CD14-positive monocyte (primary cell): ENCODE data around the gene SYTL3. TPM values are rescaled to one million over a fixed set of nuclear protein-coding genes. Genes with fewer than 3 reads are reported as not detected.

ENCODE experiments used
- DNase-seq, 3 donors: peaks; one replicate each; pipeline ENCODE4 v3.0.0-alpha.2; 2011 to 2022
- H2AFZ ChIP-seq: 2 replicates; pipeline ENCODE4 v1.6.0; 2012; ENCODE audit warnings: mild to moderate bottlenecking, low read depth, low read length, inconsistent platforms; ENCODE audit not compliant: insufficient read depth, poor library complexity, severe bottlenecking
- H3K27ac ChIP-seq, 2 donors: 1 replicate in 1 of 2; 2 replicates in 1 of 2; pipeline ENCODE4 v1.5.1; 2012 to 2013; ENCODE audit warnings: low read length in 2 of 2, control low read depth in 1 of 2, inconsistent platforms in 1 of 2, low read depth in 1 of 2, mild to moderate bottlenecking in 1 of 2
- H3K27me3 ChIP-seq, 2 donors: one replicate each; pipeline versions ENCODE4 v1.6.0 to v1.6.1; 2011 to 2013; ENCODE audit warnings: low read length in 2 of 2; ENCODE audit not compliant: control insufficient read depth in 2 of 2, insufficient read depth in 2 of 2
- H3K36me3 ChIP-seq, 2 donors: replicated peaks in 1 of 2; 1 replicate in 1 of 2; 2 replicates in 1 of 2; pipeline versions ENCODE4 v1.5.1 to v1.6.1; 2012 to 2013; ENCODE audit warnings: low read length in 2 of 2, control low read depth in 1 of 2, inconsistent platforms in 1 of 2, mild to moderate bottlenecking in 1 of 2; ENCODE audit not compliant: insufficient read depth in 2 of 2, control insufficient read depth in 1 of 2
- H3K4me1 ChIP-seq, 2 donors: 1 replicate in 1 of 2; 2 replicates in 1 of 2; pipeline versions ENCODE4 v1.5.1 to v1.6.1; 2012 to 2013; ENCODE audit warnings: low read length in 2 of 2, control low read depth in 1 of 2, inconsistent platforms in 1 of 2, mild to moderate bottlenecking in 1 of 2, moderate library complexity in 1 of 2; ENCODE audit not compliant: insufficient read depth in 2 of 2, control insufficient read depth in 1 of 2
- H3K4me2 ChIP-seq: replicated peaks from 2 replicates; pipeline ENCODE3; 2012; ENCODE audit warnings: low read length, moderate library complexity, mild to moderate bottlenecking; ENCODE audit not compliant: poor library complexity, severe bottlenecking; ENCODE audit errors: extremely low read depth
- H3K4me3 ChIP-seq, 3 experiments: fragments of 200-600 bp in 1 of 3; sonication (generic) in 1 of 3; replicated peaks in 1 of 3; 1 replicate in 2 of 3; 2 replicates in 1 of 3; pipeline ENCODE4 v1.5.1; 2011 to 2013; ENCODE audit warnings: low read length in 3 of 3, mild to moderate bottlenecking in 3 of 3, control low read depth in 2 of 3, low read depth in 2 of 3, inconsistent platforms in 1 of 3, moderate library complexity in 1 of 3
- H3K79me2 ChIP-seq: 2 replicates; pipeline ENCODE4 v1.6.0; 2012; ENCODE audit warnings: mild to moderate bottlenecking, control low read depth, inconsistent platforms, low read length, moderate library complexity; ENCODE audit not compliant: insufficient read depth
- H3K9ac ChIP-seq: 2 replicates; pipeline ENCODE4 v1.6.0; 2017; ENCODE audit warnings: low read length, mild to moderate bottlenecking; ENCODE audit not compliant: insufficient read depth, poor library complexity, severe bottlenecking
- H3K9me3 ChIP-seq, 2 donors: replicated peaks in 1 of 2; 1 replicate in 1 of 2; 2 replicates in 1 of 2; pipeline versions ENCODE4 v1.5.1 to v1.6.1; 2012 to 2013; ENCODE audit warnings: low read length in 2 of 2, control low read depth in 1 of 2; ENCODE audit not compliant: control insufficient read depth in 1 of 2, insufficient read depth in 1 of 2
- H4K20me1 ChIP-seq: 2 replicates; pipeline ENCODE4 v1.6.0; 2012; ENCODE audit warnings: mild to moderate bottlenecking, low read length, control low read depth, moderate library complexity; ENCODE audit not compliant: insufficient read depth
- H3K27ac Mint-ChIP-seq, 7 donors: one replicate each; pipeline ENCODE4 v1.8.0; 2020; ENCODE audit warnings: mild to moderate bottlenecking in 7 of 7, mixed read lengths in 7 of 7, moderate library complexity in 6 of 7, inconsistent platforms in 2 of 7
- H3K27me3 Mint-ChIP-seq, 3 donors: one replicate each; pipeline ENCODE4 v1.8.0; 2021 to 2022; ENCODE audit warnings: low read depth in 3 of 3, mild to moderate bottlenecking in 3 of 3, mixed read lengths in 3 of 3, moderate library complexity in 3 of 3, inconsistent platforms in 1 of 3
- H3K36me3 Mint-ChIP-seq, 2 donors: one replicate each; pipeline ENCODE4 v1.8.0; 2020; ENCODE audit warnings: mixed read lengths in 2 of 2, inconsistent platforms in 1 of 2, mild to moderate bottlenecking in 1 of 2
- H3K4me1 Mint-ChIP-seq: one replicate; pipeline ENCODE4 v1.8.0; 2020; ENCODE audit warnings: mild to moderate bottlenecking, mixed read lengths
- H3K4me3 Mint-ChIP-seq, 2 donors: one replicate each; pipeline ENCODE4 v1.8.0; 2020; ENCODE audit warnings: mild to moderate bottlenecking in 2 of 2, mixed read lengths in 2 of 2, moderate library complexity in 1 of 2
- H3K9me3 Mint-ChIP-seq, 7 donors: one replicate each; pipeline ENCODE4 v1.8.0; 2020 to 2022; ENCODE audit warnings: mixed read lengths in 7 of 7, mild to moderate bottlenecking in 6 of 7, moderate library complexity in 6 of 7, inconsistent platforms in 2 of 7
- CTCF ChIP-seq: fragments of 200-600 bp; IDR thresholded peaks from one replicate; pipeline ENCODE4 v1.8.0; 2022; ENCODE audit warnings: antibody characterized with exemption, mild to moderate bottlenecking
- WGBS: methylation state at CpG from one replicate; pipeline ENCODE4 v1.1.5; 2013; ENCODE audit warnings: missing lambda C conversion rate; ENCODE audit not compliant: insufficient coverage; 5-methylcytosine and 5-hydroxymethylcytosine counted together
- intact Hi-C, 2 donors: fragments of 100-400 bp; cut with micrococcal nuclease; formaldehyde crosslinking; loops; one replicate each; pipeline versions ENCODE4 v1.15.0 to v1.15.1; 2023
- polyA plus RNA-seq, 3 donors: library from polyadenylated mRNA; depleted of rRNA in 1 of 3; unstranded in 2 of 3; stranded (reverse) in 1 of 3; fragments of 300-500 nt in 2 of 3; fragments of >200 nt in 1 of 3; fragmentation: Illumina TruSeq in 2 of 3; gene quantifications; 1 replicate in 2 of 3; 2 replicates in 1 of 3; pipeline ENCODE4 v1.2.3, GENCODE V29; 2012 to 2021

SYTL3 gene
- polyA plus RNA-seq, 3 donors: 14.6 to 18.7 (median 14.8) TPM

GRCh38 chr6:158662607-158662953 is 12.7 kb downstream of the SYTL3 start:
- Histone ChIP-seq H3K4me2 (peak overlapping the region; percentile 84), H3K4me3 (peak overlapping the region; percentile 18 to 73 (median 21)), H3K36me3 (no peaks in the 10 kb centered on the region), H3K27ac (peak overlapping the region; percentile 73 to 76), H3K27me3 (no peaks in the 10 kb centered on the region), H3K9me3 (no peaks in the 10 kb centered on the region), H3K79me2 (peaks cover 20% of the 10 kb centered on the region), H4K20me1 (no peaks in the 10 kb centered on the region), H3K9ac (peak overlapping the region; percentile 45), H3K4me1 (peaks cover 71 to 81% of the 10 kb centered on the region in 2 donors), H2AFZ (peak overlapping the region; percentile 66)
- WGBS: no CpG with 5 or more reads among the region's 3 CpGs
- H3K27me3 Mint-ChIP-seq: peaks cover 0 to 4% (median 3%) of the 10 kb centered on the region in 3 donors
- no peak for TF ChIP-seq CTCF
- peak in 1 of 3 donors; percentile 44 for DNase-seq
- peak overlapping the region; percentile 86 to 96 (median 94) for H3K27ac Mint-ChIP-seq
- peaks cover 78% of the 10 kb centered on the region for H3K4me1 Mint-ChIP-seq
- H3K9me3 Mint-ChIP-seq: no peaks in the 10 kb centered on the region
- H3K4me3 Mint-ChIP-seq: peak overlapping the region; percentile 80 to 92
- intact Hi-C loops: loop anchor here in 1 of 2 donors (10.0 kb wide), 1 partner anchor 448 kb away; no protein-coding TSS in a partner anchor
- peaks cover 12 to 14% of the 10 kb centered on the region in 2 donors for H3K36me3 Mint-ChIP-seq

GRCh38 chr6:158662954-158663624 is 13.2 kb downstream of the SYTL3 start:
- intact Hi-C loops: loop anchor here in 1 of 2 donors (10.0 kb wide), 1 partner anchor 448 kb away; no protein-coding TSS in a partner anchor
- Histone ChIP-seq H3K4me2 (peak overlapping the region; percentile 84), H3K9ac (peak overlapping the region; percentile 45), H3K4me3 (peak overlapping the region; percentile 18 to 73 (median 21)), H3K9me3 (no peaks in the 10 kb centered on the region), H2AFZ (peak overlapping the region; percentile 66), H3K27ac (peak overlapping the region; percentile 73 to 76), H3K27me3 (no peaks in the 10 kb centered on the region), H3K4me1 (peaks cover 76 to 86% of the 10 kb centered on the region in 2 donors), H3K79me2 (peaks cover 20% of the 10 kb centered on the region), H3K36me3 (no peaks in the 10 kb centered on the region), H4K20me1 (no peaks in the 10 kb centered on the region)
- Mint-ChIP-seq H3K4me1 (peaks cover 83% of the 10 kb centered on the region), H3K27ac (peak overlapping the region; percentile 86 to 96 (median 94)), H3K27me3 (peaks cover 0 to 4% (median 3%) of the 10 kb centered on the region in 3 donors), H3K4me3 (peak overlapping the region; percentile 80 to 92), H3K36me3 (peaks cover 12 to 14% of the 10 kb centered on the region in 2 donors), H3K9me3 (no peaks in the 10 kb centered on the region)
- DNase-seq: no peak
- 8% methylated on average over 16 of the region's 27 CpGs for WGBS
- no peak for TF ChIP-seq CTCF
